ENCODE results near the gene LSR. TPM values are rescaled to one million over a fixed set of nuclear protein-coding genes. Genes with fewer than 3 reads are reported as not detected.

LSR gene, protein sequence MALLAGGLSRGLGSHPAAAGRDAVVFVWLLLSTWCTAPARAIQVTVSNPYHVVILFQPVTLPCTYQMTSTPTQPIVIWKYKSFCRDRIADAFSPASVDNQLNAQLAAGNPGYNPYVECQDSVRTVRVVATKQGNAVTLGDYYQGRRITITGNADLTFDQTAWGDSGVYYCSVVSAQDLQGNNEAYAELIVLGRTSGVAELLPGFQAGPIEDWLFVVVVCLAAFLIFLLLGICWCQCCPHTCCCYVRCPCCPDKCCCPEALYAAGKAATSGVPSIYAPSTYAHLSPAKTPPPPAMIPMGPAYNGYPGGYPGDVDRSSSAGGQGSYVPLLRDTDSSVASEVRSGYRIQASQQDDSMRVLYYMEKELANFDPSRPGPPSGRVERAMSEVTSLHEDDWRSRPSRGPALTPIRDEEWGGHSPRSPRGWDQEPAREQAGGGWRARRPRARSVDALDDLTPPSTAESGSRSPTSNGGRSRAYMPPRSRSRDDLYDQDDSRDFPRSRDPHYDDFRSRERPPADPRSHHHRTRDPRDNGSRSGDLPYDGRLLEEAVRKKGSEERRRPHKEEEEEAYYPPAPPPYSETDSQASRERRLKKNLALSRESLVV
- 12.9 TPM for total RNA-seq

DNA sequence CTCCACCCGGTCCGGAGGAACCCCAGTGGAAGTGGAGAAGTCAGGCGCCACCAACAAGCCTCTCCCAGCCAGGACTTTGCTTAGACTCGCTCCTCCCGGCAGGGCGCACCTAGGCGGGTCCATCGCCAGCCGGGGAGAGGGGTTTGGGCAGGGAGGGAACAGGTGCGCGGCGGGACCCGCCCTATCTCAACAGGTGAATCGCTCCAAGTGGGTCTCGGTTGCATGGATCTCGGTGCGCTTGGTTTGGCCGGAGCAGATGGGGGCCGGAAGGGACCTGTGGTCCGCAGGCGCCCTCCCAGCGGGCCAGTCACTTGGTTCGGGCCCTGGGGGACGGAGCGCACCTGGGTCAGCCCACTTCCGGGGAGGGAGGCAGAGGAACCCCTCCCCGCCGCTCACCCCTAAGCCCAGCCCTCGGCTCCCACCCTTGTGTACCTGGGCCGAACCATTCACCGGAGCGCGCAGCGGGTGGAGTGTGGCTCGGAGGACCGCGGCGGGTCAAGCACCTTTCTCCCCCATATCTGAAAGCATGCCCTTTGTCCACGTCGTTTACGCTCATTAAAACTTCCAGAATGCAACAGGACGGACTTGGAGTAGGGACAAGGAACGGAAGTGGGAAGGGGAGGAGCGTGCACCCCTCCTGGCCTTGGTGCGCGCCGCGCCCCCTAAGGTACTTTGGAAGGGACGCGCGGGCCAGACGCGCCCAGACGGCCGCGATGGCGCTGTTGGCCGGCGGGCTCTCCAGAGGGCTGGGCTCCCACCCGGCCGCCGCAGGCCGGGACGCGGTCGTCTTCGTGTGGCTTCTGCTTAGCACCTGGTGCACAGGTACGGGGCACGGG is at the start of gene LSR:
LSR (plus strand) TSS at position 693 of the 836 bp plus-strand sequence; CDS start at position 714, 21 bp downstream.

DNA sequence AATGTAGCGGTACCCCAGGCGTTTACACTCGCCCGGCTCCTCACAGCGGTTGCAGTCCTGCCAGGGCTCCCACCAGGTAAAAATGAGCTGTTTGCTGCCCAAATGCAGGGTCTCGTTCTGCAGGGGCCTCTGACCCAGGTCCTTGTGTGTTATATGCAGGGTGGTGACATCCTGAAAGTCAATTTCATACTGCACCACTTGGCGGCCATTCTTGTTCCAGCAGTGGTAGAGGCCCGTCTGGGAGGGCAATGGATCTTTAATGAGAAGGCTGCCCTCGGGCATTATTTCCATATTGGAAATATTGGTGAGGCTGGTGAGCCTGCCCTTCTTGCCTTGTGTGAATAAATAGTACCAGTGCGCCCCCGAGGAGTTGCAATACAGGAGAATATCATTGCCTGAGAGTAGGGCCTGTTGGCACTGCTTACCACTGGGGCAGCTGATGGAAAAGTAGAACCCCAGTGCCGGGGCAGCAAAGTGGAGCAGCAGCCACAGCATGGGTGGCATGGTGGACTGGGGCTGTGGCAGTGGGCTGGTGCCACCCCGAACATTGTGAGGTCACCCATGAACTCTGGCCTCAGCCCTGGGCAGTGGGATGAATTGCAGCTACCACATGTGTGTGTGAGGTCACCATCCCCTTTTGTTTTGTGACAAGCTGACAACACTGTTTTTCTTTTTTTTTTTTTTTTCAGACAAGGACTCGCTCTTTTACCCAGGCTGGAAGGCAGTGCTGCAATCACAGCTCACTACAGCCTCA is 20.4 kb upstream of the LSR start, which contains the start of gene FAM187B:
FAM187B (minus strand) TSS at position 563 of the 754 bp plus-strand sequence; CDS start at position 504, 59 bp downstream.

DNA sequence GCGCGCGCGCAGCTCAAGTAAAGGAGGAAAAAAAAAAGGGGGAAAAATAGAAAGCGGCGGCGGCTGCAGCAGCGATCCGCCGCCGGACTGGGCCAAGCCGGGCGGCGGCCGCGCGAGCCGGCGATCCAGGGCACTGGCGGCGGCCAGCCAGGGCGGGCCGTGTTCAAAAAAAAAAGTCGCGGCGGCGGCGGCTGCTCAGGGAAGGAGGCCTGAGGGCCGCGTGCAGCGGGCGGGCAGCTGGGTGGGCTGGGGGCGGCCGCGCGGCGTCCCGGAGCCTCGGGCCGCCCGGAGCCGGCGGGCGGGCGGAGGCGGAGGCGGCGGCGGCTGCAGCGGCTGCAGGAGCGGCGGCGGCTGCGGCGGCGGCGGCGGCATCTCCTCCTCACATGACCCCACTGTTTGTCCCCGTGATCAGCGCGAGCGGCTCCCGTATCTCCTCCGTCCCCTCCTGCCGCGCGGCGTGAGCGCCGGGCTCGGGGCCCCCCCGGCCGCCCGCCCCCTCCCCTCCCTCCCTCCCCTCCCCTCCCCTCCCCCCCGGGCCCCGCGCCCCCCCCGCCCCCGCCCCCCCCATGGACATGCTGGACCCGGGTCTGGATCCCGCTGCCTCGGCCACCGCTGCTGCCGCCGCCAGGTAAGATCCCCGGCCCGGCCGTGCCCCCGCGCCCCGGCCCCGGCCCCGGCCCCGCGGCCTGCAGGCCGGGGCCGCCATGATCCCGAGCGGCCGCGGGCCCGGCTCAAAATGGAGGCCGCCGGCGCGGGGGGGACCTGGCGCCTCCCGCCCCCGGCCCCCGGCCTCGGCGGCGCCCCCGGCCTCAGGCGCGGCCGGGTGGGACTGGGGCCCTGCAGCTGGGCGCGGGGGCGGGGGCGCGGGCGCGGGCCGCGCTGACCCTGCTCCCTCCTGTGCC is 20.0 kb downstream of the LSR start, which contains the start of gene USF2:
USF2 (plus strand) TSS at position 427 of the 902 bp plus-strand sequence; CDS start at position 567, 140 bp downstream.

DNA sequence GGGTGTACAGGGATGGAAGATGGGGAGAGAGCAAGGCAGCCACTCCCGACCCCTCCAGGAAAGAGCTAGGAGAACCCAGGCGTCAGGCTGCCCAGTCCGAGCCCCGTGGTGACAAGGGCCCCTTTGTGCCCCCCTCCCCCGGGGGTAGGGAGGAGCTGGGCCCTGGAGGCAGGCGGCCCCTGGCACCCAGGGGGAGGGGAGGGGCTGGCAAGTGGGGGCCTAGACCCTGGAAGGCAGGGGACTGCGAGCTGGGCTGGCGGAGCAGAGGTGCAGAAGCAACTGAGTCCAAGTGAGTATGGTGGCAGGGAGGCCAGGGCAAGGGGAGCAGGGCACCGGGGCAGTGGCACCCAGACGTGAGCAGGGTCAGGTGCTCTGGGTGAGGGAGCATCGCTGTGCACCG is 43.1 kb downstream of the LSR start, which contains the start of gene MAG:
MAG (plus strand) TSS at position 246 of the 400 bp plus-strand sequence. CDS start 3,248 bp downstream, outside the sequence.

Other genes starting within 250 kb of the LSR start
- 58.8 TPM for gene GRAMD1A, start 248.7 kb upstream of the LSR start, total RNA-seq
- gene SCN1B, start 218.5 kb upstream of the LSR start, total RNA-seq: 14.0 TPM
- 0.93 TPM for gene HPN, start 207.3 kb upstream of the LSR start, total RNA-seq
- 20.7 TPM for gene FXYD3, start 133.2 kb upstream of the LSR start, total RNA-seq
- gene LGI4, start 113.9 kb upstream of the LSR start, total RNA-seq: 50.3 TPM
- 34.8 TPM for gene FXYD1, start 110.2 kb upstream of the LSR start, total RNA-seq
- gene FXYD7, start 105.7 kb upstream of the LSR start, total RNA-seq: 8.3 TPM
- gene FXYD5, start 94.3 kb upstream of the LSR start, total RNA-seq: 3.5 TPM
- gene FAM187B, start 20.3 kb upstream of the LSR start, total RNA-seq: not detected
- gene USF2, start 20.0 kb downstream of the LSR start, total RNA-seq: 82.7 TPM
- gene HAMP, start 33.5 kb downstream of the LSR start, total RNA-seq: not detected
- 1.2 TPM for gene MAG, start 43.2 kb downstream of the LSR start, total RNA-seq
- gene CD22, start 80.2 kb downstream of the LSR start, total RNA-seq: 0.66 TPM
- gene FFAR1, start 98.9 kb downstream of the LSR start, total RNA-seq: not detected
- gene FFAR3, start 109.5 kb downstream of the LSR start, total RNA-seq: 0.44 TPM
- gene GPR42, start 122.1 kb downstream of the LSR start, total RNA-seq: not detected
- gene FFAR2, start 199.3 kb downstream of the LSR start, total RNA-seq: not detected
- gene KRTDAP, start 241.5 kb downstream of the LSR start, total RNA-seq: not detected